GM13976 (cell line): ENCODE data around the gene KDM4B.

ENCODE experiments used
- DNase-seq: peaks from one replicate; pipeline ENCODE4 v3.0.0; 2012; ENCODE audit warnings: low spot score
- in situ Hi-C: fragments of 300-500 bp; cut with MboI; formaldehyde crosslinking; loops from one replicate; pipeline ENCODE4 v1.12.0; 2022; ENCODE audit warnings: low sequenced_read_pairs, mixed read lengths, inconsistent platforms; ENCODE audit not compliant: unreplicated experiment
- TF ChIP-seq, protein P1 (sequence below): IDR thresholded peaks from 2 replicates; pipeline ENCODE4 v1.5.1; 2012; ENCODE audit warnings: borderline replicate concordance, mild to moderate bottlenecking; ENCODE audit not compliant: insufficient read depth; ENCODE audit errors: extremely low read depth, missing control alignments, control extremely low read depth

The KDM4B gene

DNA sequence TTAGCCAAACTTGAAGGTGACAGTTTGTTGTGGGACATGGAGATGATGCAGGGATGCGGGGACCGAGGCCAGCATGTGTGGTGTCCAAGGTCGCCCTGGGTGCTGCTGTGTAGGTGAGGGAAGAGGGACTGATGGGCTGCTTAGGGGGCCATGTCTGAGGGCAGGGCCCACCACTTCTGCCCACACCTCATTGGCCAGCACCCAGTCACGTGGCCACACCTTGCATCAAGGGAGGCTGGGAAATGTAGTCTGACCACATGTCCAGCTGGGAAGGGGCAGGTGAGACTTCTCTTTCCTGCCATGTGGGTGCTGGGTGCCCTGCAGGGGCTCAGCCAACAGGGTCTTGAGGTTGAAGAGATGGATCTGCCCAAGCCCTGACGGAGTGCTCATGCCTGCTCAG is 88.9 kb downstream of the KDM4B start:
- TF ChIP-seq, protein P1, sequence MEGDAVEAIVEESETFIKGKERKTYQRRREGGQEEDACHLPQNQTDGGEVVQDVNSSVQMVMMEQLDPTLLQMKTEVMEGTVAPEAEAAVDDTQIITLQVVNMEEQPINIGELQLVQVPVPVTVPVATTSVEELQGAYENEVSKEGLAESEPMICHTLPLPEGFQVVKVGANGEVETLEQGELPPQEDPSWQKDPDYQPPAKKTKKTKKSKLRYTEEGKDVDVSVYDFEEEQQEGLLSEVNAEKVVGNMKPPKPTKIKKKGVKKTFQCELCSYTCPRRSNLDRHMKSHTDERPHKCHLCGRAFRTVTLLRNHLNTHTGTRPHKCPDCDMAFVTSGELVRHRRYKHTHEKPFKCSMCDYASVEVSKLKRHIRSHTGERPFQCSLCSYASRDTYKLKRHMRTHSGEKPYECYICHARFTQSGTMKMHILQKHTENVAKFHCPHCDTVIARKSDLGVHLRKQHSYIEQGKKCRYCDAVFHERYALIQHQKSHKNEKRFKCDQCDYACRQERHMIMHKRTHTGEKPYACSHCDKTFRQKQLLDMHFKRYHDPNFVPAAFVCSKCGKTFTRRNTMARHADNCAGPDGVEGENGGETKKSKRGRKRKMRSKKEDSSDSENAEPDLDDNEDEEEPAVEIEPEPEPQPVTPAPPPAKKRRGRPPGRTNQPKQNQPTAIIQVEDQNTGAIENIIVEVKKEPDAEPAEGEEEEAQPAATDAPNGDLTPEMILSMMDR, result no peak
- DNase-seq, result no peak
- in situ Hi-C loops, result no loop called here

DNA sequence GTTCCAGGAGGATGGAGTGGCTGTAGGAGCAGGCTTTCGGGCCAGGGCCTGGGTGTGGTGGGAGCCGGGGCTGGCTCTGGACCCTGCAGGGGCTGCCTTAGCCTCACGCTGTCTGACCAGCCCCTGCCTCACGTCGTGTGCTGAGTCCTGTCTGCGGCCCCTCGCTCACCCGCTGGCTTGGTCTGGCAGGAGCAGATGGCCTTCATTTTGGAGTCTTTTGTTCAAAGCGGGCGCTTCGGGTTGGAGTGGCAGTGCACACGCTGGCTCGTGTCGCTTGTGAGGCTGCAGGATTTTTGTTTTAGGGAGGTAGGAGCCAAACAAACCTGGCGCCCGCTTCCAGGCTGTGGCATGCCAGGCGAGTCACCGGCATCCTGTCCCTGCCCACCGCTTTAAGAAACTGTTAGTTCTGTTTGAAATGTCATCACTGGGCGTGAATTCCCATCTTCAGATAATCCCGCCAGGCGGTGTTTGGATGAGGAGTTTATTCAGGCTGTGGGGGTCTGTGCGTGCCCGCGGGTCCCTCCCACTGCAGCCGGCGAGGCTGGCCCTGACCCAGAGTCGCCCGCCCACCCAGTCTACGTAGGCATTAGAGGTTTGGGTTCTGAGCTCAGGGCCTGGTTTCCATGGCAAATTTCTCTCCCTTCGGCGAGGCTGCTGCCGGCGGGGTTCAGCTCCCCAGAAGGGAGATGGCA is 89.8 kb downstream of the KDM4B start:
- in situ Hi-C loops, result no loop called here
- no peak for DNase-seq
- TF ChIP-seq, protein P1, result no peak

DNA sequence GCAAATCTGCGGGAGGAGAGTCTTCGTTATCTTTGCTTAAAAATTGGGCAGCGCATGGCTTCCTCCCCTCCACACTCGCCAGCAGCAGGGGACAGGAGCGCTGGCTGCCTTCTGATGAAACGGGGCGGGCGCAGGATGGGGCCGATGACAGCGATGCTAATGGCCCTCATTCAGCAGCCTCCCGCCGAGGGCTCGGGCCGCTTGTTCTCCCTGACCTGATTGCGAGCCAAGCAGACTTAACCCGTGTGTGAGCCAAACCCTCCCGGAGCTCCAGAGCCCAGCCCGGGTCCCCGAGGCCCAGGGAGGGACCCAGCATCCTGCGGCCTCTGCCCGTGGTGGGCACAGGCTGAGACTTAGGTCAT is 90.3 kb downstream of the KDM4B start:
- in situ Hi-C loops, result no loop called here
- no peak for DNase-seq
- TF ChIP-seq, protein P1, result no peak

DNA sequence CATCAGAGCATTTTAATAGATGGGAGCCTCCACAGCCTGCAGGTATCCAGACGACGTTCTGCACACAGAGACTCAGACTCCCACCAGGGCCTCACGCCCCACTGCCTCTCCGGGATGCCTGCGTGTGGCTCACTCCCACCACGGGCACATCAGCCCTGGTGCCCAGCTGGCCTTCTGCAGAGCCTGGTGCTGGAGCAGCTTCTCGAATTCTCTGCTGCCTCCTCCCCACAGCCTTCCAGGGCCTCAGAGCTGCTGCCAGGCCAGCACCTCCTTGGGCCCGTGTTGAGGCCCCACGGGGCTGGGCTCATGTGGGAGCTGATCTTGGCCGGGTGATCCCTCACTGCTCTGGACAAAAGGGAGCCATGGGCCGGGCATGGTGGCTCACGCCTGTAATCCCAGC is 90.9 kb downstream of the KDM4B start:
- TF ChIP-seq, protein P1, result no peak
- DNase-seq, result no peak
- in situ Hi-C loops, result no loop called here

DNA sequence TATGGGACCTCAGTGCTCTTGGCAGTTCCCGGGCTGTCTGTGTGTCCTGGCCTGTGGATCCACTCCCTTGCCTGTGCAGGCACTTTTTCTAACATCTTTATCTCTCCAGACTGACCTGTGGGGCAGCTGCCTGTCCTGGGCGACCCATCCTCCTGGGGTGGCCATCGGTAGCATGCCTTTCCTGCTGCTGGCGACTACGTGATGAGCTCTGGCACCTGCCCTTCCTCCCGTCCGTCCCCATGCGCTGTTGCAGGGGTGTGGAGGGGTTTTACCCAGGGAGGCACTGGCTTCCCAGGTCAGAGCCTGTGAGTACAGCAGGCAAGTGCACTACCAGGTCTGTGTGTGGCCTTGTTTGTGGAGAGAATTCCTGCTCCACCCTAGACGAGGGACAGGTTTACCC is 93.3 kb downstream of the KDM4B start:
- DNase-seq, result no peak
- TF ChIP-seq, protein P1, result no peak
- in situ Hi-C loops, result no loop called here

DNA sequence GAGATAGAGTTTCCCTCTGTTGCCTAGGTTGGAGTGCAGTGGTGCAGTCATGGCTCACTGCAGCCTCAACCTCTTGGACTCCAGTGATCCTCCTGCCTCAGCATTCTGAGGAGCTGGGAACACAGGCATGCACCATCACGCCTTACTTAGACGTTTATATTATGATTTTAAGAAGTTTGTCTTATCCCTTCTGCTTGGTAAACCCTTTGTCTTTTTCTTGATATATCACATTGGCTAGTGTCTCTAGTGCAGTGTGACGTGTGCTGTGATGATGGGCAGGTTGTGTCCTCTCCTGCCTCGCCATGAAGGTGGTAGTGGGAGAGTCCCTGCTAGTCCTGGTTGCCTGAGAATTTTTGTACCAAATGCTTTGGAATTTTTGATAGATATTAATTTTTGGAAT is 93.9 kb downstream of the KDM4B start:
- in situ Hi-C loops, result no loop called here
- no peak for DNase-seq
- TF ChIP-seq, protein P1, result no peak
